WTC11 (cell line): ENCODE results near the gene PIK3IP1. TPM values are rescaled to one million over a fixed set of nuclear protein-coding genes. Genes with fewer than 3 reads are reported as not detected.

Experiments used
- ATAC-seq: fragments of 200-7000 bp; cut with Tn5 transposase; 2 replicates; pipeline ENCODE4 v1.10.0; 2021; ENCODE audit warnings: mild to moderate bottlenecking, moderate library complexity
- CTCF ChIA-PET: fragments of 300-600 bp; sonication (Branson Sonifier 250); formaldehyde crosslinking; loops from one replicate; lab custom pipeline; 2021; ENCODE audit warnings: antibody characterized with exemption; lab: Charles Lee
- POLR2A ChIA-PET: fragments of 350-600 bp; sonication (Branson Sonifier 250); formaldehyde crosslinking; loops from one replicate; lab custom pipeline; 2021; ENCODE audit warnings: antibody characterized with exemption; lab: Charles Lee
- DNase-seq: peaks from one replicate; pipeline ENCODE4 v3.0.0; 2021; ENCODE audit warnings: low spot score
- H3K27ac Mint-ChIP-seq: 2 replicates; pipeline ENCODE4 v1.8.0; 2021; ENCODE audit warnings: mixed read lengths
- H3K27me3 Mint-ChIP-seq: 2 replicates; pipeline ENCODE4 v1.8.0; 2021; ENCODE audit warnings: low read depth, mild to moderate bottlenecking, moderate library complexity, mixed read lengths
- H3K36me3 Mint-ChIP-seq: 2 replicates; pipeline ENCODE4 v1.8.0; 2021; ENCODE audit warnings: mixed read lengths
- H3K4me1 Mint-ChIP-seq: 2 replicates; pipeline ENCODE4 v1.8.0; 2022; ENCODE audit warnings: mixed read lengths
- H3K4me3 Mint-ChIP-seq: 2 replicates; pipeline ENCODE4 v1.8.0; 2021; ENCODE audit warnings: mild to moderate bottlenecking, moderate library complexity, mixed read lengths
- H3K9me3 Mint-ChIP-seq: 2 replicates; pipeline ENCODE4 v1.8.0; 2021; ENCODE audit warnings: mixed read lengths
- AFF4 ChIP-seq: sonication (generic); formaldehyde crosslinking; IDR thresholded peaks from 2 replicates; pipeline ENCODE4 v1.8.1; 2023; ENCODE audit warnings: mild to moderate bottlenecking, missing genetic modification reagents, borderline replicate concordance
- CTCF ChIP-seq: fragments of 200-600 bp; IDR thresholded peaks from 2 replicates; pipeline ENCODE4 v1.8.0; 2022; ENCODE audit warnings: antibody characterized with exemption
- E2F4 ChIP-seq: sonication (generic); formaldehyde crosslinking; IDR thresholded peaks from 2 replicates; pipeline ENCODE4 v1.8.1; 2022; ENCODE audit warnings: low read depth, mild to moderate bottlenecking, moderate library complexity, missing genetic modification reagents, borderline replicate concordance
- GTF2I ChIP-seq: fragments of 250-450 bp; sonication (Bioruptor Pico); conservative IDR thresholded peaks from 2 replicates; pipeline ENCODE4 v1.4.0; 2021; ENCODE audit warnings: mild to moderate bottlenecking
- HMGA2 ChIP-seq: fragments of 250-450 bp; sonication (Bioruptor Pico); IDR thresholded peaks from 2 replicates; pipeline ENCODE4 v1.4.0; 2021; ENCODE audit warnings: mild to moderate bottlenecking, moderate library complexity
- IRF2 ChIP-seq: sonication (generic); formaldehyde crosslinking; IDR thresholded peaks from 2 replicates; pipeline ENCODE4 v1.8.0; 2022; ENCODE audit warnings: low read depth, missing genetic modification reagents, borderline replicate concordance
- MXD4 ChIP-seq: fragments of 250-450 bp; sonication (Bioruptor Pico); IDR thresholded peaks from 2 replicates; pipeline ENCODE4 v1.8.0; 2021; ENCODE audit warnings: mild to moderate bottlenecking, moderate library complexity, borderline replicate concordance
- MYBL2 ChIP-seq: sonication (generic); formaldehyde crosslinking; IDR thresholded peaks from 2 replicates; pipeline ENCODE4 v1.8.1; 2023; ENCODE audit warnings: mild to moderate bottlenecking, moderate library complexity, missing genetic modification reagents
- NR1H2 ChIP-seq: sonication (generic); formaldehyde crosslinking; IDR thresholded peaks from 2 replicates; pipeline ENCODE4 v1.9.0; 2021; ENCODE audit warnings: mild to moderate bottlenecking, moderate library complexity, missing genetic modification reagents
- RORB ChIP-seq: fragments of 250-450 bp; sonication (Bioruptor Pico); IDR thresholded peaks from 2 replicates; pipeline ENCODE4 v1.9.0; 2021; ENCODE audit warnings: mild to moderate bottlenecking
- SMAD4 ChIP-seq: sonication (generic); formaldehyde crosslinking; IDR thresholded peaks from 2 replicates; pipeline ENCODE4 v1.8.0; 2022; ENCODE audit warnings: mild to moderate bottlenecking, missing genetic modification reagents
- TEAD4 ChIP-seq: sonication (generic); formaldehyde crosslinking; IDR thresholded peaks from 2 replicates; pipeline ENCODE4 v1.8.0; 2022; ENCODE audit warnings: mild to moderate bottlenecking, missing genetic modification reagents
- ZMAT4 ChIP-seq: fragments of 250-450 bp; sonication (Bioruptor Pico); IDR thresholded peaks from 2 replicates; pipeline ENCODE4 v1.9.0; 2021; ENCODE audit warnings: mild to moderate bottlenecking
- ZNF232 ChIP-seq: sonication (generic); formaldehyde crosslinking; IDR thresholded peaks from 2 replicates; pipeline ENCODE4 v1.8.0; 2022; ENCODE audit warnings: mild to moderate bottlenecking, missing genetic modification reagents
- ZNF512 ChIP-seq: sonication (generic); formaldehyde crosslinking; IDR thresholded peaks from 2 replicates; pipeline ENCODE4 v1.8.1; 2022; ENCODE audit warnings: missing genetic modification reagents, borderline replicate concordance
- ZNF532 ChIP-seq: fragments of 250-450 bp; sonication (Bioruptor Pico); IDR thresholded peaks from 2 replicates; pipeline ENCODE4 v1.9.0; 2021; ENCODE audit warnings: mild to moderate bottlenecking, borderline replicate concordance
- total RNA-seq: library from RNA; stranded (reverse); gene quantifications from 3 replicates; pipeline ENCODE4 v1.2.3, GENCODE V29; 2021

PIK3IP1 gene
- total RNA-seq, 1 experiment from 2014 or later = 2.0 TPM

- TF ChIP-seq AFF4 (CRISPR knock-in tag) (no peak), GTF2I (CRISPR knock-in tag) (no peak)
Measured at GRCh38 chr22:31326877-31327276, 34.6 kb upstream of the PIK3IP1 start (continued).

GRCh38 chr22:31323578-31324550 lies 31.6 kb upstream of the PIK3IP1 start:
- Mint-ChIP-seq H3K27ac (no peak overlapping the region), H3K4me1 (no peaks in the 10 kb centered on the region), H3K9me3 (no peaks in the 10 kb centered on the region), H3K4me3 (no peak overlapping the region), H3K36me3 (peaks cover 37% of the 10 kb centered on the region), H3K27me3 (no peaks in the 10 kb centered on the region)
- ChIA-PET CTCF (interaction anchor here (0.6 to 2.2 kb wide), 6 partner anchors 10 to 632 kb away, joined by 3 to 19 read pairs (median 4); partner anchors contain the start of gene PATZ1), POLR2A (interaction anchor here (0.6 to 0.7 kb wide), 3 partner anchors 23 to 153 kb away, joined by 3 to 4 read pairs (median 4); no protein-coding TSS in a partner anchor)
- ATAC-seq = no peak
- TF ChIP-seq IRF2 (CRISPR knock-in tag) = no peak
- TF ChIP-seq NR1H2 = no peak
- no peak for DNase-seq

GRCh38 chr22:31321421-31321820 lies 29.1 kb upstream of the PIK3IP1 start:
- Mint-ChIP-seq H3K4me1 (no peaks in the 10 kb centered on the region), H3K9me3 (peaks cover 5% of the 10 kb centered on the region), H3K4me3 (no peak overlapping the region), H3K27me3 (no peaks in the 10 kb centered on the region; the same call in 1 of the 2 replicates), H3K36me3 (peaks cover 16% of the 10 kb centered on the region), H3K27ac (peak overlapping the region; percentile 6; the same call in 1 of the 2 replicates)
- POLR2A ChIA-PET = no interaction called here
- ATAC-seq (no peak), DNase-seq (no peak)
- CTCF ChIA-PET = interaction anchor here (1.3 to 1.4 kb wide), 2 partner anchors 8 to 49 kb away, joined by 6 to 15 read pairs; no protein-coding TSS in a partner anchor
- TF ChIP-seq ZNF512 (no peak), MXD4 (CRISPR knock-in tag) (no peak), ZNF532 (CRISPR knock-in tag) (no peak), E2F4 (CRISPR knock-in tag) (no peak), MYBL2 (CRISPR knock-in tag) (no peak), HMGA2 (CRISPR knock-in tag) (no peak), SMAD4 (CRISPR knock-in tag) (no peak), IRF2 (CRISPR knock-in tag) (no peak), RORB (CRISPR knock-in tag) (no peak), CTCF (no peak), ZMAT4 (CRISPR knock-in tag) (no peak), TEAD4 (CRISPR knock-in tag) (no peak), ZNF232 (CRISPR knock-in tag) (no peak)
